C4-2B (cell line): Measurements from ENCODE around the gene ASNSD1.

ENCODE experiments used
- H3K27ac ChIP-seq: fragments of 450-650 bp; 2 replicates; pipeline ENCODE4 v1.5.1; 2017
- ZFX ChIP-seq: fragments of 450-650 bp; IDR thresholded peaks from 2 replicates; pipeline ENCODE4 v1.6.1; 2017
- TF ChIP-seq, protein P1 (sequence below): fragments of 450-650 bp; conservative IDR thresholded peaks from 2 replicates; pipeline ENCODE4 v1.5.1; 2017; ENCODE audit warnings: mild to moderate bottlenecking

ASNSD1 gene

DNA sequence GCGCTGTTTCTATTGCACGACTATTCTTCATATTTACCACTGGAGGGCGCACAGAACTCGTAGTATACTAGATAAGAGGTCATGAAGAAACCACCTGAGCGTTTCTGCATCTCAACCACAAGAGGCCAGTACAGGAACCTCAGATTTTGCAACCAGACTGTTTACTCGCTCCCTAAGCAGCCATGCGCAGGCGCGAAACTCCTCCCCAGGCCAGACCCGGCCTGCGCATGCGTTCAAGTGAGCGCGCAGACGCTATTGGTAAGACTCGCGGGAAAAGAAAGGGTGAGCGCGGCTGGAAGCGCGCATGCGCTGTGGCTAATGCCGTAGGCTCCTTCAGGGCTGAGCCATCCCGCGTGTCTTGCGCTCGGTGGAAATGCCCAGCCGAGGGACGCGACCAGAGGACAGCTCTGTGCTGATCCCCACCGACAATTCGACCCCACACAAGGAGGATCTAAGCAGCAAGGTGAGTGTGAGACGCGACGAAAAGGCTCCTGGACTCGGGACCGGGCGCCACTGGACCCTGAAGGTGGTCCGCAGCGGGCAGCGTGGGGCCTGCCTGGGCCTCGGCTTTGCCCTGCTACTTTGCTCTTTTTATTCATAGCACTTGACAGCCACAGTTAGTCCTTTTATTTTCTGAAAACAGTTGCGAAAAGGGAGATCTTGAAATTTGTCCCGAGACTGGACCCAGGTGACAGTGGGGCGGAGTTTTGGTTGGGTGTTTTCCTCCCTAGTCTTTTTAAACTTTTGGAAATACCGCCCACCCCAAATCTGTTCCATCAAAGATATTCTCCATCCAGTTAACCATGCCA is at the start of gene ASNSD1:
ASNSD1 (plus strand) TSS at position 312 of the 809 bp plus-strand sequence. CDS start 4,674 bp downstream, outside the sequence.
- peak within 1 kb of the TSS; percentile 84 for H3K27ac ChIP-seq
- TF ChIP-seq, protein P1, sequence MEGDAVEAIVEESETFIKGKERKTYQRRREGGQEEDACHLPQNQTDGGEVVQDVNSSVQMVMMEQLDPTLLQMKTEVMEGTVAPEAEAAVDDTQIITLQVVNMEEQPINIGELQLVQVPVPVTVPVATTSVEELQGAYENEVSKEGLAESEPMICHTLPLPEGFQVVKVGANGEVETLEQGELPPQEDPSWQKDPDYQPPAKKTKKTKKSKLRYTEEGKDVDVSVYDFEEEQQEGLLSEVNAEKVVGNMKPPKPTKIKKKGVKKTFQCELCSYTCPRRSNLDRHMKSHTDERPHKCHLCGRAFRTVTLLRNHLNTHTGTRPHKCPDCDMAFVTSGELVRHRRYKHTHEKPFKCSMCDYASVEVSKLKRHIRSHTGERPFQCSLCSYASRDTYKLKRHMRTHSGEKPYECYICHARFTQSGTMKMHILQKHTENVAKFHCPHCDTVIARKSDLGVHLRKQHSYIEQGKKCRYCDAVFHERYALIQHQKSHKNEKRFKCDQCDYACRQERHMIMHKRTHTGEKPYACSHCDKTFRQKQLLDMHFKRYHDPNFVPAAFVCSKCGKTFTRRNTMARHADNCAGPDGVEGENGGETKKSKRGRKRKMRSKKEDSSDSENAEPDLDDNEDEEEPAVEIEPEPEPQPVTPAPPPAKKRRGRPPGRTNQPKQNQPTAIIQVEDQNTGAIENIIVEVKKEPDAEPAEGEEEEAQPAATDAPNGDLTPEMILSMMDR: peak; percentile 97
- TF ChIP-seq ZFX: peak; percentile 70

DNA sequence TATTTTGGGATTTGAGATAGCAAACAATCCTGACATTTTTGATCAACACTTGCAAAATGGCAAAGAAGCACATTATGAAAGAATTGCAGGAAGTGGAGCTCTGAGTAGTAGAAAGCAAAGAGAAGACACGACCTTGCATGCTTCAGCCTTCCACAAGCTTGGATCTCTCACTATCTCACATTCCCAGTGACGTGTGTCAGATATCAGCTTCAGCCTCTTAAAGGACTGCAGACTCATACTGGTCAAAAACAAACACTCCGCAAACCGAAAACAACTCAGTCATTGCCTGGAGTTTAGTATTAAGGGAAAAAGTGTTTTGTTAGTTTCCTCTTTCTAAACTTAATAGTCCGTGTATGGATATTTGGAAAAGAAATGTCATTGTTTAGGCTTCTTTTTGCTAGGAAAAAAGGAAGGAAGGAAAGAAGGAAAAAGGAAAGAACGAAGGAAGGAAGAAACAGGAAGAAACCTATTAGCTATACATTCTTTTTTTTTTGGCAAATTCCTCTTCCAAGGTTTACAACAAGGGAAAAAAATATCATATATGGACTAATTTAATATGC is 48.1 kb upstream of the ASNSD1 start:
- no peak for TF ChIP-seq ZFX
- TF ChIP-seq, protein P1: no peak
- no peak overlapping the region for H3K27ac ChIP-seq

DNA sequence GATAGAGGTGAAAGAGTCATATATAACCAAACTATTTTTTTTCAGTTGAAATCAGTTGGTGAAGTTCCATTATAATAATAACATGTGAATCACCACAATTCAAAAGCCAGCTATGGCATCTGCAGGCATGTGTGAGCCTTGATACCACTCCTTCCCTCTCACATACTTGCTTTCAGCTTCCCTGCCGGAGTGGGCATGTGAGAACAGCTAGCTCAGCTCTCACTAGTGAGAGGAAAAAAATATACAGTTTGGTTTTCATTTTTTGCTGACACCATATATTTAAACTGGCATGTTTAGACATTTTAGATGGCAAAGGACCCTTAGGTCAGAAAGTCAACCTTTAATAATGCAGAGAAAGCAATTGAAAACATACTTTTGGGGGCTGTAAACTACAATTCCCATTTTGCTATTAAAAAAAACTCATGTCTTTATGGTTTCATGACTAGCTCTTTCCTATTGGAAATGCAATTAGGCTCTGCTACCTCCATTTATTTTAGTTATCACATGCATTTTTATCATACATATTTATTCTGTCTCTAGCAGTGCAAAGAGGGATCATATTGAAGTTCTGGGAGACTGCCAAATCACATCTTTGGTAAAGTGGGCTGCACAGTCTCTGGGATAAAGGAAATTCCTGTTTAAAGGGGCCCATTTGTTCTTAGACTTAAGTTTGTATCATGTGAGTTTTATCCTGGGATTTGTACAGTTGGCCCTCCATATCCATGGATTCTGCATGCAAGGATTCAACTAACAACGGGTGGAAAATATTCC is 47.4 kb upstream of the ASNSD1 start:
- TF ChIP-seq ZFX: no peak
- TF ChIP-seq, protein P1: no peak
- H3K27ac ChIP-seq: no peak overlapping the region

DNA sequence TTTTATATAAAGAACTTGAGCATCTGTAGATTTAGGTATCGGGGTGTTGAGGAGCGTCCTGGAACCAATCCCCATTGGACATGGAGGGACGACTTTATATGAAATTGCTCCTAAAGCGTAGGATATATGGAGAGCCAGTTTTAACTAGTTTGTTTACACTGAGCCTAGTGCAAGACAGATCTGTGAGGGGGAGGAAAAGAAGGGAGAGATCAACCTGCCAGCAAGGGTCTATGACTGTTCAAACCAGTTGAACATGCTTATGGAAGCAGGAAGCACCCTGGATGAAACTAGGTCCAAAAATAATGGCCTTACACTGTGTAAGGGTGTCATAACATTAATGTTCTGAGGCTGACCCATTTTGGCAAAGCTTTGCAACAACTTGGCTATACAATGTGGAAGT is 46.7 kb upstream of the ASNSD1 start:
- TF ChIP-seq, protein P1: no peak
- no peak for TF ChIP-seq ZFX
- H3K27ac ChIP-seq: no peak overlapping the region

DNA sequence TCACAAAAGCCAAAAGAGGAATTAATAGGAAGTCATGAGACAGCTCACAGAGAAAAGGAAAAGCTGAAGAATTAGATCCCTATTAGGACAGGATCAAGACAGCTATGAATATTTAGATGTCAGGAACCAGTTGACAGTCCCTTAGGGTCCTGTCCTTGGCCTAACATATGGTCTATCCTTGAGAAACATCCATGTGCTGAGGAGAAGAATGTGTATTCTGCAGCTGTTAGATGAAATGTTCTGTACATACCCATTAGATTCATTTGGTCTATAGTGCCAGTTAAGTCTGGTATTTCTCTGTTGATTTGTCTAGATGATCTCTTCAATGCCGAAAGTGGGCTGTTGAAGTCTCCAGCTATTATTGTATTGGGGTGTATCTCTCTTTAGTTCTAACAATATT is 43.1 kb upstream of the ASNSD1 start:
- TF ChIP-seq, protein P1: no peak
- TF ChIP-seq ZFX: no peak
- H3K27ac ChIP-seq: no peak overlapping the region

DNA sequence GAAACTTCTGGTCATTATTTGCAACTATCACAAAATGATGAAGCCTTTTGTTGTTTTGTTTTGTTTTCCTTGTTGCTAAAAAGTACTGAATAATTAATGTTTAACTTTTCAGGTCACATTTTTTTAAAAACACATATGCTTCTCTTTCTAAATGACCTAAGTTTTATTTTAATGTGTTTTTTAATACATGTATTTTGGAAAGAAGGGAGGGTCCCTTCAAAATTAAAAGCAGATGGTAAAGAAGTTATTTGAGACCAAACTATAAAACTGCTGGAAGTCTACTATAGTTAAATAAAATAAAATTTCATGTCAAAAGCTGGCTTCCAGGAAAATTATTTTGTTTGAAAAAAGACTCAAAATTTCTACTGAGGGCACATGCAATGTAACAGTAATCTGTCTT is 39.5 kb upstream of the ASNSD1 start:
- H3K27ac ChIP-seq: no peak overlapping the region
- TF ChIP-seq ZFX: no peak
- TF ChIP-seq, protein P1: no peak

DNA sequence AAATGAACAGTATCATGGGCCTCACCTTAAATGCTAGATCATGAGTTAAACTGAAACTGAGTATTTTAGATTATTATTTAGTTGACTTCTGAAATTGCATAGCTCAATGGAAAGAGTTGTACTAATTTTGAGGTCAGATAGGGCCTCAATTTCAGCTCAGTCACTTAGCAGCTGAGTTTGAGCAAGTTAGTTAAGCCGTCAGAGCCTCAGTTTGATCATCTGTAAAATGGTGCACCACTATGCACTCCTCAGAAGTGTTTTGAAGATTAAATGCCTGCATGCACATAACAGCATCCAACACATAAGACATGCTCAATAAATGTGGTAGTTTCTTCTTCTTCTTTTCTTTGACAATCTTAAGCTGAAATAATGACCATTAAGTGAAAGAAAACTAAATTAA is 38.2 kb upstream of the ASNSD1 start:
- H3K27ac ChIP-seq: no peak overlapping the region
- TF ChIP-seq, protein P1: no peak
- TF ChIP-seq ZFX: no peak
